HTR-8/SVneo (cell line): ENCODE measurements around the gene RPL19.
A peak's percentile ranks its signal among the peaks of the same experiment; 100 is the strongest.
"Not testable (repeated sequence)": the region's sequence is repeated elsewhere in the genome, so short reads cannot be mapped to it uniquely, and the experiment has no call there.

Source experiments
- DNase-seq: peaks from one replicate; pipeline ENCODE4 v3.0.0; 2011; ENCODE audit warnings: low spot score, mixed read lengths; ENCODE audit not compliant: insufficient read length
- FAIRE-seq: peaks from 2 replicates; lab custom pipeline; 2011; peaks lifted over from hg19 to GRCh38; lab: Jason Lieb, UNC

RPL19 gene

GRCh38 chr17:39200070-39200879, at the start of gene RPL19:
Gene RPL19, plus strand, starts transcription at chr17:39200283. Its CDS starts 62 bp downstream, at chr17:39200345.
- FAIRE-seq, result no peak
- DNase-seq, result peak; percentile 82

DNA sequence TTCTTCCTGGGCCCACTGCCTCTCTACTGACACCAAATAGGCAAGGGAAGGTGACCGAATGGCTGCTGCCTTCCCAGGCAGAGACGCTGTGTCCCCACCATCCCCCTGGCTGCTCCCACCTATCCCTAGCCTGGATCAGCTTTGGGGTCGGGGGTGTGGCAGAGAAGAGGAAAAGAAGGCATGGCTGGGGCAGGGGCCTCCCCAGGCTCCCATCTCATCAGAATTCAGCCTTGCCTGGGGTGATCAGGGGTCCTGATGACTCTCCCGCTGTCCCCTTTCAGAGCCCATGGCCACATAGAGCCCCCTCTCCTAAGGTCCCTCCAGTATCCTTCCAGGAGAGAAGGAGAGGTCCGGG, 49.3 kb upstream of the RPL19 start:
- FAIRE-seq (no peak), DNase-seq (no peak)

- DNase-seq (no peak), FAIRE-seq (no peak)
Observed at GRCh38 chr17:39151150-39151942, 48.7 kb upstream of the RPL19 start, which contains the start of gene PLXDC1. Gene PLXDC1, minus strand, starts transcription at chr17:39151637. Its CDS starts 200 bp downstream, at chr17:39151437.

DNA sequence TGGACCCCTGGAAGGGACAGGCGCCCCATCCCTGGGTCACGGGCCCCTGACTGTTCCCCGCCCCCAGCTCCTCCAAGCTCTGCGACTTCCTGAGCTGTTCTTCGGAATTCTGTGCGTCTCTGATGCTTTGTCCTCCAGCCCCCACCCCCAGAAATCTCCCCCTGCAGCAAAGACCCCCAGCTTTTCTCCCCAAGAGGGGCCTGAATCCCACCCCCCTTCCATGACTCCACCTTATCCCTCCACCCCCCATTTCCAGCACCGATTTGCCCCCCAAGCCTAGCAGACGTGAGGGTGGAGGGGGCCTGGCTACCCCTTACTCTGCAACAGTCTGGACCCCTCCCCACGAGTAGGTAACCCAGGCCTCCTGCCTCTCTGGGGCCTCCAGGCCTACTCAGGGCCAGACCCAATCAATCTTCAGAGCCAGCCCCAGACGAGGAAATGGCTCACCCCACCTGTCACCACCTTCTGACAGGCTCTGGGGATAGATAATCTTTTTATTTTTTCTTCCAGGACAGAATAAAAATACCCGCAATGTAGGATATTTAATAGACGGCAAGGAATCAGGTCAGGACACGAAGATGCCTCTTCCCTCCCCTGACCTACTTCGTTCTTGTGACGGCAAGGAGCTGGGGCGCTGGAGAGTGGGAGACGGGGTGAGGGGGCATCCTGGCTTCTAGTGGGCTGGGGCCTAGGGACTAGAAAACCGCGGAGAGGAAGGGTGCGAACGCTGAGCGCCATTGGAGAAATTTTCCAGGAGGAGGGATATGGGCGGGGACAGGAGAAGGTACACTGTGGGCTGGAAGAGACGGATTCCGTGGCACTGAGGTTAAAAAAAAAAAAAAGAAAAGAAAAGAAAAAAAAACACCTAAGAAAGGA, 47.9 kb upstream of the RPL19 start:
- peak; percentile 38 for FAIRE-seq
- no peak for DNase-seq

DNA sequence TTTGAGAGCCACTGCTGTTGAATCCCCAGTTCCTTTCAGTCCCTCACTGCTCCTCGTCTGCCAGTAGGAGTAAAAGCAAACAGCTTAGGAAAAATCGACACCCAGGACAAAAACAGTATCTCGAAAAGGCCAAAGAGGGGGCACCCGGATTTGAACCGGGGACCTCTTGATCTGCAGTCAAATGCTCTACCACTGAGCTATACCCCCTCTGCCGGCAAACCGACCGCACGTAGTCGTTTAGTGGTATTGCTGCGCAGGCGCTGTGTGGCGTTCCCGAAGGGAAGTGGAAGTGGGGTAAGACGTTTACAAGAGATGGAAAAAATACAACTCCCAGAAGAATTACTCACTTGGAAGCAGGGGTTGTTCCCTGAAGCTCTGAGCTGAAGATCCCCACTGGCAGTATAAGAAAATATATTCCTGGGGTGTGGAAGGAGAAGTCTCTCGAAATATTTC, 46.5 kb upstream of the RPL19 start:
- peak; percentile 88 for DNase-seq
- FAIRE-seq, result peak; percentile 55

DNA sequence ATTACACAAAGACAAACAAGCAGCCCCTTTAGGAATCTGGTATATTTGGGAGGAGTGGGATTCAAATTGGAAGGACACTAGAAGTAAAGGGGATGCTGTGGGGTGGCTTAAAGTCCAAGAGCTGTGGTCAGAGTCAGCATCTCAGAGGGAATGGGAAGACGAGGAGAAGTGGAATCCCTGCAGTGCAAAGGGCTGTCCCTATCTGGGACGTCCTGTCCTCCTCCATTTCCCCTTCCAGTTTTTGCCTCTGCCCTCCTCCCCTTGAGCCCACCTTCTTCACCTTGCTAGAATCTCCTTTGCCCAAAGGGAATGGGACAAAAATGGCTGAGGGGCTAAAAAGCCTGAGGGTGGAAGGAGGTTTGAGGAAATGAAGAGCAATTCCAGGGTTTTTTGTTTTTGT, 44.4 kb upstream of the RPL19 start:
- FAIRE-seq (no peak), DNase-seq (no peak)

DNA sequence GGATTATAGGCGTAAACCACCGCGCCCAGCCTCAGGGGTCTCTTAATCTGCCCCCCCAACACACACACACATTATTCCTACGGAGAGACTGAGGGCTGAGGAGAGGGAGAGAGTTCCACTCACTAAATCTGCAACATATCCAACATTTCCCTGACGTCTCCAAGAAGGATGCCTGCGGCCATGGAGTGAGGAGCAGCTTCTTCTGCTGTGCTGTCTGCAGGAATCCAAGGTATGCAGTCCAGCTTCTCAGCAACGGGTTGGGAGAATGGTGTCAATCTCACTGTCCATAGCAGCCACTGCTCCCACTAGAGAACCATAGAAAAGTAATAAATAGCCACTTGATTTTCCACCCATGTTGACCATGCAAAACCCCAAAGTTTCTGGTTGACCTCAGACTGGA, 43.6 kb upstream of the RPL19 start:
- no peak for FAIRE-seq

GRCh38 chr17:39158623-39159022, 41.5 kb upstream of the RPL19 start:
- FAIRE-seq (no peak), DNase-seq (no peak)

More for the DNA sequence above, 43.6 kb upstream of the RPL19 start:
- DNase-seq, result no peak

- no peak for DNase-seq
- FAIRE-seq, result no peak
Observed at GRCh38 chr17:39161962-39162361, 38.1 kb upstream of the RPL19 start.

GRCh38 chr17:39164675-39165143, 35.4 kb upstream of the RPL19 start:
- DNase-seq (peak; percentile 94), FAIRE-seq (peak; percentile 87)

- FAIRE-seq, result no peak
- DNase-seq, result no peak
Observed at GRCh38 chr17:39165178-39165840, 34.8 kb upstream of the RPL19 start.

- FAIRE-seq (no peak), DNase-seq (no peak)
Observed at GRCh38 chr17:39165841-39166349, 34.2 kb upstream of the RPL19 start, which contains the start of gene ARL5C. Gene ARL5C, minus strand, starts transcription at chr17:39166161. Its CDS starts 401 bp downstream, at chr17:39165760.

- FAIRE-seq (no peak), DNase-seq (no peak)
Observed at GRCh38 chr17:39166437-39167335, 33.4 kb upstream of the RPL19 start.

- no peak for DNase-seq
- peak; percentile 33 for FAIRE-seq
Observed at GRCh38 chr17:39167476-39167875, 32.6 kb upstream of the RPL19 start.

DNA sequence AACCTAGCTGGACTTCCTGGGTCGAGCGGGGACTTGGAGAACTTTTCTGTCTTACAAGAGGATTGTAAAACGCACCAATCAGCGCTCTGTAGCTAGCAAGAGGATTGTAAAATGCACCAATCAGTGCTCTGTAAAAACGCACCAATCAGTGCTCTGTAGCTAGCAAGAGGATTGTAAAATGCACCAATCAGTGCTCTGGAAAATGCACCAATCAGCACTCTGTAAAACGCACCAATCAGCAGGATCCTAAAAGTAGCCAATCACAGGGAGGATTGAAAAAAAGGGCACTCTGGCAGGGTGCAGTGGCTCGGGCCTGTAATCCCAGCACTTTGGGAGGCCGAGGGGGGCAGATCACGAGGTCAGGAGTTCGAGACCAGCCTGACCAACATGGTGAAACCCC, 31.6 kb upstream of the RPL19 start:
- not testable (repeated sequence) for DNase-seq, FAIRE-seq

- no peak for DNase-seq
- FAIRE-seq, result no peak
Observed at GRCh38 chr17:39169101-39169500, 31.0 kb upstream of the RPL19 start.

DNA sequence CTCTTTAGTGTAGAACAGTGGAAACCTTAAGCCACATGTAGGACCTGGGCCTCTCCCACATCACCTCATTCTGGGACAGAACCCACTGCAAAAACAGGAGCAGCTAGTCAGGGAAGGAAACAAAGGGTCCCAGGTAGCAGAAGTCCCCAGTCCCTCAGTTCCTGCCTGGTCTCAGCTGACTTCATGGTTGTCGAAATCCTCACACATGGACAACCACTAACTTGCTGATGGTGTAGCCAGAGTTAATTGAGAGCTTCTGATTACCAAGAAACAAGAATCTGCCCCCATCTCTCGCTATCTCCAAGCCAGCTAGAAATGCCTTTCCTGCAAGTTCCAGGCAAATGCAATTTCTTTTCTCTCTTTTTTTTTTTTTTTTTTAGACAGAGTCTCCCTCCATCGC, 30.6 kb upstream of the RPL19 start:
- FAIRE-seq (peak; percentile 9), DNase-seq (no peak)

GRCh38 chr17:39170109-39170508, 30.0 kb upstream of the RPL19 start:
- DNase-seq (no peak), FAIRE-seq (no peak)
